SHP77 (cell line): ENCODE measurements around the gene SCTR.

Source experiments
- DNase-seq, 2 experiments: peaks; one replicate each; lab custom pipeline; 2025; lab: John Stamatoyannopoulos, UW

SCTR gene

DNA sequence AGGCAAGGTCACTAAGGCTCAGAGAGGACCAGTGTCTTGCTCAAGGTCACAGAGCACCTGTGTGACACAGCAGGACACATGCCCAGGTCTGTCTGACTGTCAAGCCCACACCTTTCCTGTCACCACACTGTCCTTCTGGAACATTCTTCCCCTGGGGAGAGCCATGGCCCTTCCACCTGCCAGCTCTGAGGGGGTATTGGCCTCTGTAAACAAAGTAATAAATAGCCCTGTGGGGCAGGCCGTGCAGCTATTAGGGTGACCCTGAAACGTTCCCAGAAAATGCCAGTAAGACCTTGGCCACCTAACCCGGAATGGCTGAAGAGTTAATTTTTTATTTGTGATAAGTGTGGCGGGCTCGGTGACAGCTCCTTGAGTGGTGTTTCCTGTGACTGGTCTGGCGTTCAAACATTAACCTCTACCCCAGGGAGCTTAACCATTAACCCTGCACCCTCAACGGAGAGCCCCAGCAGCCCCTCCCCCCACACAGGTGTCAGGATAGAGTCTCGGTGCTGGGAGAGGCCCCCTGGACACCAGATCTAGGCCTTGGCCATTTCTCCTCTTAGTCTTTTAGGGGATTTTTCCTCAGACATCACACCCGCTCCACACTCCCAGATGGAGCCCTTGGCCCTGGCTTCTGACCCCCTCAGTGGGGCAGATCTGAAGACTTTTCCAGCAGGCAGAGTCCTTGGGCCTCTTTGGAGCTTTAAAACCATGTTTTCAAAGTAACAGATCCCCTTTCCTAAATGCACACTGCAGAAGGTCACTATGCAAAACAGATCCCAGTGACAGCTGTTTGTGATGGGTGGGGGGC is 36.6 kb downstream of the SCTR start:
- no peak for DNase-seq

DNA sequence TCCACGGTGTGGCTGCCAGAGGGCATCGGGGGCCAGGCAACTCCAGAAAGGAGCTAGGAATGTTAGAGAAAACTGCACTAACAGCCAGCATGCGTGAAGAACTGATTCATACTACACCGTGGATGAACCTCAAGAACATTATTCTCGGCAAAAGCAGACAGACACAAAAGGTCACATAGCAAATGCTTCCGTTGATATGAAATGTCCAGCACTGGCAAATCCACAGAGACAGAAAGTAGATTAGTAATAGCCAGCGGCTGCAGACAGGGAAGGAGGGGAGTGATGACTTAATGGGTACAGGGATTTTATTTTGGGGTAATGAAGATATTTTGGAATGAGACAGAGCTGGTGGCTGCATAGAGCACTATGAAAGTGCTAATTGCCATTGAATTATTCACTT is 37.4 kb downstream of the SCTR start:
- no peak for DNase-seq

DNA sequence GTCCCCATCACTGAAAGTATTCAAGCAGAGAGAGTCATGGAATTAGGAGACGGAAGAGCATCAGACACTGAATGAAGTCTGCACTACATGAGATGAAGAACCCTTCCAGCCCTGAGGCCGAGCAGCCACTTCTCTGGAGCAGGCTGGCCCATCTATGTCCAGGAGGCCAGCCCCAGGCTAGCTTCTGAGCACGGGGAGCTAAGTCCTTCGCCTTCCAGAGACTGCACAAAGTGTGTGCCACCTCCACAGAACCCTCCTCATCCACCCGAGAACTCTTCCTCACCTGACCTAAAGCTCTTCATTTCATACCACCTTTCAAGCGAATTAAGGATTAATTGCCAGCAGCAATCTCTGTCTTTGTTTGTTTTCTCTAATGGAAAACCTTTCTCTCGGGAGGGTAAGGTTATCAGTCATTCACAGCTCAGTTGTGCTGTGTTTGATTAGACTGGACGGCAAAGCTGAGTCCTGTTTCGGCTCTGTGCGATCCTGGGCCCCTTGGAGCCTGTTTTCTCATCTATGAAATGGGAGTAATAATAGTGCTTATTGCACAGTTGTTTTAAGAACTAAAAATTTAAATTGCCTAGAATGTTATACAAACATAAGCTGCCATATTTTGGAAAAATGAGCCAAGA is 38.0 kb downstream of the SCTR start:
- DNase-seq = no peak

DNA sequence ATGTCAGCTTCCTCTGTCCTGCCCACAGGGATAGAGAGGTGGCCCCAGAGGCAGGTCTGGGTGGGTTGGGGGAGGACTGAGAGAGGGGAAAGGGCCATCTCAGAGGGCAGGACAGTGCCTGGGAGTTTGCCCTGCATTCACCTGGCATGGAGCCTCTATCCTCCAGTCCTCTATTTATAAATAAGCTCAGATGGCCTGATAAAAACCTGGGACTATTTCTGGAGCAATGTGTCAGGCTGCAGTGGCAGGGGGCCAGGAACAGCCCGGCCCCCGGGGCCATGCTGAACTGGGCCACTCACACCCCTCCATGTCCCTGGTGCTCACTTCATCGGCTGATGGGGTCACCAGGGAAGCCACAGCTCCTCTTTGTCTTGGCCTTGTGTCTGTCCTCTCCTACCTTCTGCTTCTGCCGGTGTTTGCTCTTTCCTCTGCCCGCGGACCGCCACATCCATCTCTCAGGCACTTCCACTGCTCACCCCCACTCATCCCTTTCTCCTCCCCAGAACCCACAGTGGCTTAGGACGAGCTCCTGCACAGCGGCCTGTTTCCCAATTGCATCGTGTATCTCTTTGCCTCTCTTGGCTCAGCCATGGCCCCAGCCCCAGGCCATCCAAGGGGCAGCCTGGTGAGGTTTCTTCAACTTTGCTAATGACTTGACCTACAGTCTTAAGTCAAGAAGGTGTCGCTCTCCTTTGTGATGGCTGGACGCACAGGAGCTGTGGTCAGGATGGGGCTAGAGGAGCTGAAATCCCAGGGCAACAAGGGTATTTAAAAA is 38.8 kb downstream of the SCTR start:
- no peak for DNase-seq

GRCh38 chr2:119484834-119485233 is 39.4 kb downstream of the SCTR start:
- DNase-seq = no peak

DNA sequence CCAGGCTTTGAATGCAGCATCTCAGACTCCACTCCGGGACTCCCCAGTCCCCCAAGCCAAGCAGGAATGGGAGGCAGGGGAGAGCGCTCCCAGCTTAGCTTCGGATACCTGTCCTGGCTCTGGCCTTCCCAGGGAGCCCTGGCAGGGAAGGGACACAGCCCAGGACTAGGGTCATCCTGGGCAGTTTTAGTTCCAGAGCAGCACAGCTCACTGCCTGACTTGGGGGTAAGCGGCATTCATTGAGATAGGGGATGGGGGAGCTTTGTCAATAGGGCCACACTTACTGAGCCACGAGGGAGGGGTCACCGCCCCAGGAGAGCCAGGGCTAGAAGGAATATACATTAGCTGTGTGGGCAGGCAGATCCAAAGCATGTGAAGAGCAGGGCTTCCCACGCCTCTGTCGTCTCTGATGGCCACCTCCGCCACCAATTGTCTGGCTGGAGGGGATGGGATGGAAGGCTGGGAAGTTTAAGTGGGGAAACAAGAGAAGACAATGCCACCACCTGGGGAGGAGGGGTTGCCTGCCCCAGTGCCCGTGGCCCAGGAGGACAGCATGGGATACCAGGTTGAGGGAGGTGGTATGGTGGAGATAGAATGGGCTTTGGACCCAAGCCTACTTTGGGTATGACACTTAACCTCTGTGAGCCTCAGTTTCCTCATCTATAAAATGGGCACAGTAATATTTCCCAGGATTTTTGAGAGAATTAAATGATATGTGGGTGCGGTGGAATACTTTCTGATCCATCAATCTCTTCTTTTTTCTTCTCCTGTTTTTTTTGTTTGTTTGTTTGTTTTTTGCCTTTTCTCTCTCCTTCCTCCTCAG is 40.2 kb downstream of the SCTR start:
- DNase-seq = no peak

DNA sequence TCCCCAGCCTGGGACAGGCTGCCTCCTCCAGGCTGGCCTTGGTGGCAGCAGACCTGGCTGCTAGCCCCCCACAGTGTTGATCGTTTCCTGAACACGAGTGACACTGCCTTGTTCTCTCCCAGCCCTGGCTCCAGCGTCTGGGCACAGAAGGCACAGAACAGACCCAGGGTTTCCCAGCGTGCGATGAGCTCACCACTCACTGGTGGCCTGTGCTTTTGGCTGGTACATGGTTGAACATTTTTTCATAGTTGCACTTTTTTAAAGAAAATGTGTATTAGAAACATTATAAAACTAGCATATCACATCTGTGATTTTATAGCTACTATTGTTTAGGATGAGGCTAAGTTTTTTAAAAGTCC is 40.9 kb downstream of the SCTR start:
- DNase-seq = no peak

DNA sequence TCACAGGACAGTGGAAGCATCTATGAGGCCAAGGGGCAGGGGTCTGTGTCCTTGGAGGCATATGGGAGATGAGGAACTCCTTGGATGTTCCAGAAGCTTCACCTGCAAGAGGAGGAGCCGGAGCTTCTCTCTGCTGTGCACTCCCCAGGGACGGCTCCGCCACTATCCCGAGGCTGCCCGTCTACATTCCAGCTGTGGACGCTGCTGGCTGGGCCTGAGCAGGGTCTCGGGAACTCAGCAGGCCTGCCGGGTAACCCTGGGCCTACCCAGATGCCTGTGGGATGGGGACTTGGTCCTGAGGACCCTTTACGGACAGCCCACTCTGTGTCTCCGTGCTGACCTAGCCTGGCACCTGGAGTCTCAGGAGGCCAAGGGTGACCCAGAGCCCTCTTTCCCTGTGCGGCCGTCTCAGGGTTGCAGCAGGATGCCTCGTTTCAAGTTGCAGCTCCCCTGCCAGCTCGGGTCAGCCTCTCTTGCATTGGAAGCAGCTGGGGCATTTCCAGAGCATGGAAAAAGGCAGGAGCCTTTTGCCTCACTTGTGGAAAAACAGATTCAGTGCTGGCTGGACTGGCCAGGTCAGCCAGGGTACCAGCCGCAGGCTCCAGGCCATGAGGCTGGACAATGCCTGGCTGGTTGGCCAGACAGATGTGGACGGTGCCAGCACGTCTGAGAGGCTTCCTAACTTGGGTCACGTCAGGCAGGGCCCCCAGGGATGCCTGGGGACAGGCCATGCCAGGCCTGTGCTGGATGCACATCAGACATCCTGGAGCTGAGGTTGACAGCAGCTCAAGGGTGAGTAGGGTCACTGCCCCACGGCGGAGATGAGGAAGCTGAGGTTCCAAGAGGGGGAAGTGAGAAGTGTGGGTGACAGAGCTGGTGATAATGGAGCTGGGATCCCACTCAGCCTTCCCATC is 41.5 kb downstream of the SCTR start:
- no peak for DNase-seq

- peak in 1 of 2 experiments; percentile 9 for DNase-seq
These were observed 42.5 kb downstream of the SCTR start for GRCh38 chr2:119481501-119482455.

GRCh38 chr2:119480718-119481142 is 43.6 kb downstream of the SCTR start:
- DNase-seq = no peak

DNA sequence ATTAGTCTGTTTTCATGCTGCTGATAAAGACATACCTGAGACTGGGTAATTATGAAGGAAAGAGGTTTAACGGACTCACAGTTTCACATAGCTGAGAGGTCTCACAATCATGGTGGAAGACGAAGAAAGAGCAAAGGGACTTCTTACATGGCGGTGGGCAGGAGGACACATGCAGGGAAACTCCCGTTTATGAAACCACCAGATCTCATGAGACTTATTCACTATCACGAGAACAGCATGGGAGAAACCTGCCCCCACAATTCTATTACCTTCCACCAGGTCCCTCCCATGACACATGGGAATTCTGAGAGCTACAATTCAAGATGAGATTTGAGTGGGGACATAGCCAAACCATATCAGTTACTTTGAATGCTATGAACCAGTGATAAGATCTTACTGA is 44.1 kb downstream of the SCTR start:
- DNase-seq = no peak

DNA sequence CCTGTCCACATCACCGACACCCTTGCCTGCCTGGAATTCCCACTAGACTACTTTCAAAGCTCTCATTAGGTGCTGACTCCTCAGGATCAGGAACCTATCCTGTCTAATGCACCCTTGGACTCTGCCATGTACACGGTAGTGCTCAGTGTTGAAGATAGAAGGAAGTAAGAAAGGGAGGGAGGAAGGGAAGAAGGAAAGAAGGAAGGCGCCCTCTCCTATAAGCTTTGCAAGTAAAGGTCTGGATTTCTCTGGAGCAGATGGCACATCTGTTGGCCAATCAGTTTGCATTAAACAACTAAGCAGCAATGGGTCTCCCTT is 45.3 kb downstream of the SCTR start:
- DNase-seq = no peak

- DNase-seq = no peak
These were observed 45.9 kb downstream of the SCTR start for GRCh38 chr2:119478188-119478977.

DNA sequence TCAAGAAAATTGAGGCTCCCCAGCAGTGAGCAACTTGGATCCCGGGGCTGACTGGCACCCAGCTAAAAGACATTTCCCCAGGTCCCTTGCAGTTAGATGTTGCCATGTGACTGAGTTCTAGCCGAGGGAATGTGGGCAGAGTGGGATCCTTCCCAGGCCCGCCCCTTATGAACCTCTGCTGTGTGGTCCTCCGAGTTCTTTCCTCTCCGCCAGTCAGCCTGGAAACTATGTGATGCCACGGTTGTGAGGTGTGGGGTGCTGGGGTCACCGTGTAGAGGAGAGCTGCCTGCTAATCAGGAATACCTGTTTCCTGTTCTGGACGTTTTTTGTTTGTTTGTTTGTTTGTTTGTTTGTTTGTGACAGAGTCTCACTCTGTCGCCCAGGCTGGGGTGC is 47.2 kb downstream of the SCTR start:
- no peak for DNase-seq

DNA sequence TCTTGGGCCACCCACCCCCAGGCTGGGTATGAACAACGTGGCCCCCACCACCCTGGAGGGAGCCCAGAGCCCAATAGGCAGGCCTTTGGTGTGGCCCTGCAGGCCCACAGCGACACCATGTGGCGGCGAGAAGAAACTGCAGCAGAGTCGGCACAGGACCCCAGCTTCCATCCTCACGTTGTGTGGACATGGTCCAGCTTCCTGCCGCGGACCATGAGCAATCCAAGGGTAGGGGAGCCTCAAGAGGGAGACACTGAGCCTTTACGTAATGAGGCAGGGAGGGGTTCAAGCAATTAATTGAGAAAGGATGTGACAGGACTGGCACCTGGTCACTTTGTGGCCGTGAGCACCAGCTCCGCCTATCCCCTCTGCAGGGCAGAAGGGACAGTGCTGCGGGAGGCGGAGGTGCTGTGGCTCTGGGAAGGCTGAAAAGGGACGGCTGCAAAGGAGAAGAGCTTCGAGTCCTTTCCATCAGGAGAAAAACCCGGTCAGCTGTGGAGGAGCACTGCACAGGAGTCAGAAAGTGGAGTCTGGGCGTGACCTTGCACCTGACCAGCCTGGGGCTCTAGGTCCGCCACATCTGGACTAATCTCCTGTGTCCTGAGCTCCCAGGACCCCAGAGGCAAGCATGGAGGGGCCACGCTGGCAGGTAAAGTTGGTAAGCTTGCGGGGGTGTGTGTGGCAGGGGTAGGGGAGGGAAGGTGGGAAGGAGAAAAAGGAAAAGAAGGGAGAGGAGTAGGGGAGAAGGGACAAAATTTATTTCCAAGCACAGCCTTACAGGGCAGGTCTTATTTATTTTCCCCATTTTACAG is 47.8 kb downstream of the SCTR start:
- DNase-seq = peak; percentile 29 to 32

GRCh38 chr2:119475857-119476244 is 48.4 kb downstream of the SCTR start:
- DNase-seq = no peak

DNA sequence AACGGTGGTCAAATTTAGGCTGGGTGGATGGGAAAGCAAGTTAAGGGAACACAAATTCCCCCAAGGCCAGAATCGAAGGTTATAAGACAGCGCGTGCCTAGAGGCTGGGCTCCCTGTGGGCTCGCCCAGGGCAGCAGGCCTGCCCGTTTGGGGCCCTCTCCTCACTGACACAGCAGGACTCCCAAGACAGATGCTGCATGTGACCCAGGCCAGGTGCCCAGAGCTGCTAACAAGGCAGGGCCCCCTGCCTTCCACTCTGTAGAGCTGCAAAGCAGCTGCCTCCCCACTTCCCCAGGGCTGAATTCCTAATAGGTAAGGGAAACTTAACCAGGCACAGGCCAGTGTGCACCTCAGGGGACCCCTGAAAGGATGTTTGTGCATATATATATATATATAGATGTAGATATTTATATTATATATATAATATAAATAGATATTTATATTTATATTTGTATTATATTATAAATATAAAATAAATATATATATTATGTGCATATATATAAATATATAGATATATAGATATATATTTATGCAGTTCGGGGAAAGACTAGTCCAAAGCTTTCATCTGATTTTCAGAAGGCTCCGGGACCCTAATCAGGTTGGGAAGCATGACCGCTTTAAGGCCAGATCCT is 48.9 kb downstream of the SCTR start:
- DNase-seq = no peak
